CD4-positive, alpha-beta T cell treated with Interleukin-15 for 1 hour (primary cell): Measurements from ENCODE around the gene DDAH1.

Source experiments
- DNase-seq: peaks from one replicate; pipeline ENCODE4 v3.0.0-alpha.2; 2020

DDAH1 gene

DNA sequence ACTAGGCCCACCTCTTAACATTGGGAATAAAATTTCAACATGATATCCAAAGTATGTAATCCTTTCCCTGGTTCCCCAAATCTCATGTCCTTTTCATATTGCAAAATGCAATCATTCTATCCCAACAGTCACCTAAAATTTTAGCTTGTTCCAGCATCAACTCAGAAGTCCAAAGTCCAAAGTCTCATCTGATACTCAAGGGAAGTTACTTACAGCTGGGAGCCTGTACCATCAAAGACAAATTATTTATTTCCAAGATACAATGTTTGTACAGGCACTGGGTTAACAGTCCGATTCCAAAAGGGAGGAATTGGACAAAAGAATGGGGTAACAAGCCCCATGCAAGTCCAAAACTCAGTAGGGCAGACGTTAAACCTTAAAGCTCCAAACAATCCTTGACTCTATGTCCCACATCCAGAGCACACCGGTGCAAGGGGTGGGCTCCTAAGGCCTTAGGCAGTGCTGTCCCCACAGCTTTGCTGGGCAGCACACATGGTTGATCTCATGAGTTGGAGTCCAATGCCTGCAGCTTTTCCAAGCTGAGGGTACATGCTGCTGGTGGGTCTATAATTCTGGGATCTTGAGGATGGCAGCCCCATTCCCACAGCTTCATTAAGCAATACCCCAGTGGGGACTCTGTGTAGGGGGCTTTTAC lies 78.8 kb downstream of the DDAH1 start:
- DNase-seq, result no peak

DNA sequence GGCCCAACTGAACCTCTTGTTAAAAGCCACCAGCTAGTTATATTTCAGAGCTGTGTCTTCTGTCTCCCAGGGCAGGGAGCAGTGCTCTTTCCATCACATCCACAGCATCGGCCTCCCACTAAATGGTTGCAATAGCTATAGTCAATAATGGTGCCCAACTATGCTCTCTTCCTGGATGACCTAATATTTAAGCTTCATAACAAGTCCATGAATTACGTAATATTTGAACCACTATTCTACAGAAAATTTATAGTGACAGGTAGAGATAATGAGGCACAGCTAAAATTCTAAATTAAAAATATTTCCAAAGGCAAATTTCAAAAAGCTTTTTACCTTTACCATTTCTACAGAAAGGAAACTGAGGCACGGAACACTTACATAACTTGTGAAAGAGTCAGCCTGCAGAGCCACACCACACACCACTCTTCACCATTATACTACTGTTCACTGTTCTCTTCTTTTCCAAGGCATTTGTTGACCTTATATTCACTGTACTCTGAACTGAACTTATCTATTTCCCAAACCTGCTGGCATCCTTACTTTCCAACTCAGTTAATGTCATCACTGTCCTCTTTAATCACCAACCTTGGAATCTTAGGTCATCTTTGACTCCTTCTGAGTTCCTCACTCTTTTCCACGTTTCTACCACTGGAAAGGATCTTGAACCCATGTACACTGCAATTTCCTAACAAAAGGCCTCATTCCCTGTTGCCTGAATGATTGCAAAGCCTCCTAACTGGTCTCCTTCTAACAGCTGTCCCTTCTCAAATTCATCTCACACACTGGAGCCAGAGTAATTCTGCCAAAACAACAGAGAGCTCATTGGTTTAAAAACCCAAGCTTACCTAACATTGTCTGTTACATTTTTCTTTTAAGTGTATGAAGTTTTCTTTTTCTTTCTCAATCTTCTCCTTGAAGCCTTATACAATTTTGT lies 85.5 kb downstream of the DDAH1 start:
- DNase-seq, result no peak

DNA sequence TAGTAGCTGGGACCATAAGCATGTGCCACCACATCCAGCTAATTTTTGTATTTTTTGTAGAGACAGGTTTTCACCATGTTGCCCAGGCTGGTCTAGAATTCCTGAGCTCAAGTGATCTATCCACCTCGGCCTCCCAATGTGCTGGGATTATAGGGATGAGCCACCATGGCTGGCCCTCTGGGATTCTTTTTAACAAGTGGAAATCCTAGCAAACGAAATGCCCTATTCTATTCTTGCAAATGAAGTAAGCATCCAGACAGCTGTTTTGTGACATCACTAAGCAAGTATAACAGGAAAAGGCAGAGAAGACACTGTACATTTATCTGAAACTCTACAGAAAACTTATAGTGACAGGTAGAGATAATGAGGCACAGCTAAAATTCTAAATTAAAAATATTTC lies 86.4 kb downstream of the DDAH1 start:
- DNase-seq, result no peak

DNA sequence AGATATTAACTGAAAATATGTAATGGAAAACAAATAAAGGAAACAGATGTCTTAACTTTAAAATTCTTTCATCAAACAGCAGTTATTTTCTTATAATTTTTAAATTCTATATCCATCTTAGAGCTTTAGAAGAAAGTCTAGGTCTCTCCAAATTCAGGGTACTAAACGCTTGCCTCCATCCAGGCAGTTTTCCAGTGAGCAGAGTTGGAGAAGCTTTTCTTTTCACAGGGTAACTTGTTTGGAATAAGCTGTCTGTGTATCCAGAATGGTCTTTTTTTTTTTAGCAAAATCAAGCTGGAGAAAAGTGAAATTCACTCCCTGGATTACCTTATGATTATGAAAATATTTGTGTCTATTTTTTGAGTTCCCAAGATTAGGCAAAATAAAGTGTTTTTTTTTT lies 88.6 kb downstream of the DDAH1 start:
- DNase-seq, result no peak

DNA sequence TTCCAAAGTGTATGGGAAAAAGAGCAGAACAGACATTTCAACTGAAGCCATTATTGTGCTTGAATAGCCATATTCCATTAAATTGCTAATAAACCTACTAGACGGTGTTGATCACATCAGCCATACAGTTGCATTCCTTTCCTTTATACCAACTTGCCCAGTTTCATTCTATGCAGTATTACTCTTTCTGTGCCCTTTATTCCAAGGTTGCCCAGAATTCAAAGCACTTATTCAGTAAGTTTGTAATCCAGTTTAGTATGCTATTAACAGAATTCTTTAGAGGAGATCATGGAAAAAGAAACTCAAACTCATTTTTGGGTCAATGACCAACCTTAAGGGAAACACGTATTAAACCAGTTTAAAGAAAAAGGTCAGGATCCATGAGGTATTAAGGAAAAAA lies 89.5 kb downstream of the DDAH1 start:
- DNase-seq, result no peak

DNA sequence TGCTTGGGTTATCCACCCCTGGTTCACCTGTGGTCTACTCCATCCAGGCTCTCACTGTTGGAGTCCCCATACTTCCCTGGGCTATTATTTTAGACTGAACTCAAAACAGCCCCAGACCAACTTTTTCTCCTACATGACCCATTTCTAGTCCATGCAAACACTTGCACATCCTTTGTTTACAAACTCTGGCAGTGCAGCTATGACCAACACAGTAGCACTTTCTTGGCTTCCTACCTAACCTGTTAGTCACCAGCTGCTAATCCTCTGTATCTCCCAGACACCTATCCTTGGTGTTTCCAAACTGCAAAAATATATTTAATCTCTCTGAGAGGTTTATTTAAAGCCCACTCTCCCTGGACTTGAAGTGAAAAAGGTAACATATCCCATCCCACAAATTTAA lies 90.8 kb downstream of the DDAH1 start:
- no peak for DNase-seq

DNA sequence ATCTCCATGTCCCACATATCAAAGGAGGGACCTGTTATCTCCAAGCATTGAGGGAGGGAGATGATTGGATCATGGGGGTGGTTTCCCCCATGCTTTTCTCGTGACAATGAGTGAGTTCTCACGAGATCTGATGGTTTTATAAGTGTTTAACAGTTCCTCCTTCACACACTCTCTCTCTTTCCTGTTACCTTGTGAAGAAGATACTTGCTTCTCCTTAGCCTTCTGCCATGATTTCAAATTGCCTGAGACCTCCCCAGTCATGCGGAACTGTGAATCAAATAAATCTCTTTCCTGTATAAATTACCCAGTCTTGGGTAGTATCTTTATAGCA lies 91.6 kb downstream of the DDAH1 start:
- DNase-seq, result no peak

DNA sequence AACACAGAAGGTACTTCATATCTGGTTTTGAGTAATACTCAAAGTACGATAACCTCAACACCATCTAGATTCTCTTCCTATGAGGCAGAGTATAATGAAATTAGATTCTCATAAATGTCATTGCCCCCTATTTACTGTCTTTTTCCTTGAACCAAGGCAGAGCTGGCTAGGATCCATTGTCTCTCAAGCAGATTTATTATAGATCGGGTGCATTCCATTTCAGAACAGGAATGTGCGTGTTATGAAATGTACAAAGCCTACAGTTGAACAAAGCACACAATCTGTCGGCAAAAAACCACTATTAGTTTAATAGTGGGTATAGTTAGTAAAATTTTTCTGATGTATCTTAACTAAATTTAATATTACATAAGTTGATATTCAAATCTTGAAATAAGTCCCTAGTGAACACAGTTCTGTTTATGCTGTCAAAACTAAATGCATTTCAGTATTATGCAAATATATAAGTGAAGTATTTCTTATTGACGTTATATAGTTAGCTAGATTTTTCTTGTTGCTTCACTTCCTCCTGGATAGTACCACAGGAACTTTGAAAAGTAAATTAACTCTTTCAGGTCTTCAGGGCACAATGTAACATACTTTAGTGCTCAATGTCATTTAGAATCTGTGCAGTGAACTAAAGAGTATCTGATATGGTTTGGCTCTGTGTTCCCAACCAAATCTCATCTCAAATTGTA lies 92.1 kb downstream of the DDAH1 start:
- no peak for DNase-seq

DNA sequence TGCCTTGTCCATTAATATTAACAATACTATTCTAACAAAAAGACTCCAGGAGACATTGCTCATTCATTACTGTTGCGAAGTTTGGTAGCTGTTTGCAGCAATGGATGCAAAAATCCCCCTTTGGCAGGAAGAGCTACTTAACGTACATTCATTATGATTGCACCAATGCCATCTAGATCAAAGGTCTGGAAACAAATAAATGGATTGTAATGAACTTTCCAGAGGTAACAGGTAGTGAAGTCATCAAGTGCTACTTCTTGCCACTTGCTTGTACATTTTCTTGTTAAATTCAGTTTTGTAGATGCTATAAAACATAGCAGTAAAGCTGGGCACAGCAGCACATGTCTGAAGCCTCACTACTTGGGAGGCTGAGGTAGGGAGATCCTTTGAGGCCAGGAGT lies 93.9 kb downstream of the DDAH1 start:
- DNase-seq, result no peak

DNA sequence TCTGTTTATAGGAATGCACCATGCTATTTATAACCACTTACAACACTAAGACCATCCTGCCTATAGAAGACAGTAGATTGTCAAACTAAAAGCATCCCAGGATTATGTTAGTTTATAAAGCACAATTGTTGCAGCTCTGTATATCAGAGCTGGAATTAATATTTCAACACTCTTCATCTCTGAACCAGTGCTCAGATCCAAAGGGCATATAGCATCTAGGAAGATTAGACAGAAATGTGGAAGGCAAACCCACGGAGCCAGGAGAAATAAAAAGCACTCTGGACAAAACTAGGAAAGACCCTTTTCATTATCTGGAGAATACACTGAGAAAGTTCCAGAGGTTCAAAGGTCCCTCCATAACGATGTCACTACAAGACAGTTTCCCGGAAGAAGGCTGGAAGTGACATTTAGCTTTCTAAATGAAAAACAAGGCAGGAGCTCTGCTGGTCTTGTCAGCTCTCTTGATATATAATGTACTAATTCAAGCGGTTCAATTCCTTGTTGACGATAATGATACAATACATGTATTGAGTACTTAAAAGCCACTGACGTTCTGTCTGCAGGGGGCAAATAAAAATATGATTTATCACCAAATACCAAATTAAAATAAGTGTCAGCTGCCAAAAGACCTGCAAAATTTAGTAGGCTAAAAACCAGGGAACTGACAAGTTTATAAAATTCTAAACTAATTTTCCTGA lies 96.7 kb downstream of the DDAH1 start:
- DNase-seq, result no peak

DNA sequence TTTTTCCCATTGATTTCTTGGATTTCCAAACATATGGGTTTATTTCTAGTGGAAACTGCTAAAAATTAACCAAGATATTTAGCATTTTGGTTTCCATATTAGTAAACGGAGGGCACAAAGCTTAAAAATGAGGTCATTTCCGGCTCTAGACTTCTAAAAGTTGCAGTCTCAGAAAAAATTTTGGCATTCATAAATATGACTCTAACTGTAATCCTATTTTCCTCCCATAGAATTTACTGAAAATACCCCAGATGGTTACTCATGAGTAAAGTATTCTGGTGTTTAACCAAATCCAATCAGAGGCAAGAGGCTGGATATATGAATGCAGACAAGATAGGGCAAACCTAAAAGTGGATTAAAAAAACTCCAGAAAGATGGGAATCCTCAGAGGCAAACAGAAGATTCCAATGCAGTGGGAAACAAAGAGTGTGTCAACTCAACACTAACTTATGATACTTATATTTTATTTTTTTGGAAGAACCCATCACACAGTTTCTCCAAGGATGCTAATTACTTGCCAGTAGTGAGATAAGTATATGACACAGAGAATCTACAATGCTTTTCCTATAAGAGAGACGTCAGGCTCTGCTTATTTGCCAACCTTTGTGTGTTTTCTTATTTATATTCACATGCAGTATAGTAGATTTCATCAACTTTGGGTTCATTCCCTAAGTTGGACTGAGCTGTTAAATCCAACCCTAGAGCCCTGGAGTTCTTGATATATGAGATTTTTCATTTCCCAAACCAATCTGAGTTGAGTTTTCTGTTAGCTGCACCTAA lies 98.4 kb downstream of the DDAH1 start:
- DNase-seq, result no peak

DNA sequence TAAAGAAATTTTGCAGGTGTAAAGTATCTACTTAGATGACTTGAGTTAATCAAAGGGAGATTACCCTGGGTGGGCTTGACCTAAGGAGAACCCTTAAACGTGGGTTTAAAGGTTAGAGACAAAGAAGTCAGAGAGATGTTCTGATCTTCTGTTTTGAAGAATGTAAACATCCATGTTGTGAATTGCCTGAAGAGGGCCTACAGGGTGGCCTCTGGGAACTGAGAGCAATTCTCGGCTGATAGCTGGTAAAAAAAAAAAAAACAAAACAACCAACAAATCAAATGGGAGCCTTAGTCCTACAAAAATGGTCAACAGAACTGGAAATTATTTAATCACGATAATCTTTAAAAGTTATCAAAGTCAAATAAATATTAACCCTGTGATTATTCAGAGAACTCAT lies 99.1 kb downstream of the DDAH1 start:
- DNase-seq, result no peak

DNA sequence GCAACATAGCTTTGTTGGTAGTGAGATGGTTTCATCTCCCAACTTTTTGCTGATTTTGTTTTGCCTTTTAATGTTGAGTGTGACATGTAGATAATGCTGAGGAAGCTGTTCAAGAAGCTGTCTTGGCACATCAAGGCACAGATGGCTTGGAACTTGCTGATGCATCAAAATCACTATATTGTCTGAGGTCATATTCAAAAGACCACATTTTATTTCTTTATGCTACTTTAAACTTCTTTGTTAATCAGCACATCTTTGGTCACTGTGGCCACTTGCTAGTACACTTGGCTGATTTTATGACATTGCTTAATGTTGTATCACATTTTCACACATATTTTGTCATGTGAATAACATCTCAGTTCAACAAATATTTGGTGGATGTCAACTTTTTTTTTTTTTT lies 101.4 kb downstream of the DDAH1 start:
- DNase-seq, result no peak

DNA sequence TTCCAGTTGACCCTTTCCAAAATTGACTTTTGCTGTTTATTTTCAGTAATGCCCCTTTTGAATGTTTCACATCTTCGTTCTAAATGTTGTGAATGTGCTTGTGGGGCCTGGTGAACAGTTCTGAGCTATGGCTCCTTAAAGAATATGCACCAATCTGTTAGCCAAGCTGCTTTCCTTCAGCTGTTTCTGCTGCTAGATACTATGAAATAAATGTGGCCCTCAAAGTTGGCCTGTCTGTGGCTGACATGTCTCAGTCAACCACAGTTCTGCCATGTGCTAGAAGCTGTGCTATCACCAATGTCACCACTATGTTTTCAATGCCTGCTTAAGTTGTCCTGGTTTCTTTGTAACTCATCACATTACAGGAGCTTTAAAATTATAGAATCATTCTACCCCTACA lies 101.9 kb downstream of the DDAH1 start:
- DNase-seq, result no peak

DNA sequence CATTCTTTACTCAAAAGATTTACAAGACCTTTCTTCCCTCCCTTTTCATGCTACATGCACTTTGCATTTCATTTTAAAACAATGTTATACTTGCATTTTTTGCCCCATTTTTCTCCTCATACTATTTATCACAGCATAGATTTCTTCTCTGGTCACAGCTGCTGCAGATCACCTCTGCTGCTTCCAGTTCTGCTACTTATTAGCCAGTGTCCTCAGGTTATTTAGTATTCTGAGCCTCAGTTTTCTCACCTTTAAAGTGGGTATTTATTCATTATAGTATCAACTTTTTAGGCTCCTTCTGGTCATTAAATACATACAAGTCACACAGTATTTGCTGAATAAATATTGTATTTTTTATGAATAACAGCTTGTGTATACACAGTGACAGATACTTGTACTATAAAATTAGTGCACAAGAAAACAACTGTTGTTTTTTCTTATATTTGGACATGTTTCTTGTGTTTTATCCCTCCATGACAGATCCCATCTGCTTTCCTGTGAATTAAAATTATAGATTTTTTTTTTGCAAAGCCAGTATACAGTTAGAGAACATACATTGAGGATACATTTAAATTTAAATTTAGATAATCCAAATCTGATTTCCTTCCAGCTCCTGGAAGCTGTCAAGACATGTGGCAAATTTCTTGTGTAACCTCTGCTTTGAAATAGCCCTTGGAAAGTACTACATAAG lies 103.2 kb downstream of the DDAH1 start:
- no peak for DNase-seq

DNA sequence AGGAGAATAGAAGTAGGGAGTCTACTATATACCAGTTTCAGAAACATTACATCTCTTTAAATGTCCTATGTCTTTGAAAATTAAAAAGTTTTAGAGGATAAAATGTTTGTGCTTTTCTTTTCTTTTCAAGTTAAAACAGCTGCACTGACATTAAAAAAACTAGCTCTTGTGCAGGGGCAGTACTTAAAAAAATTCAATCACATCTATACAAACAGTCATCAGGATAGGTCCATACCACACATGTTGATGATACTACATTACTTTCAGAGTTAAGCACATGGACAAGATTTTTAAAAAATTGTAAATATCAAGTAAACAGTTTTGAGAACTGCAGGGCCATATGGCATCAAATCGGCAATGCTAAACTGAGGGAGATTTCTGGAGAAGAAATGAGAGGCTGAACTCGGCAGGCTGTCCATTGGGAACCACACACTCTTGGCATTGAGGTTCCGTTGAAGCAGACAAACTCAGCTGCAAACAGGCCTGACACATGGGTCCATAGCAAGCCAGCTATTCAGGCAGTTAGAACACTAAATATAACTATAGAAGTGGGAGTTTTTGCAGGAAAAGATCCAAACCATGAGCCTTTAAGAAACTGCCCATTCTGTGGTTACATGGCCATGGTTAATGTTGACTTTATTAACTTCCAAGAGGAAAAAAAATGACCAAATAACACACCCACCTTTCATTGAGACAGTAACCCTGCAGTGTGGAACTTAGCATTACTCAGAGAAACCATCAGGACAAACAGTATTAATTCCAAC lies 104.0 kb downstream of the DDAH1 start:
- DNase-seq, result no peak

DNA sequence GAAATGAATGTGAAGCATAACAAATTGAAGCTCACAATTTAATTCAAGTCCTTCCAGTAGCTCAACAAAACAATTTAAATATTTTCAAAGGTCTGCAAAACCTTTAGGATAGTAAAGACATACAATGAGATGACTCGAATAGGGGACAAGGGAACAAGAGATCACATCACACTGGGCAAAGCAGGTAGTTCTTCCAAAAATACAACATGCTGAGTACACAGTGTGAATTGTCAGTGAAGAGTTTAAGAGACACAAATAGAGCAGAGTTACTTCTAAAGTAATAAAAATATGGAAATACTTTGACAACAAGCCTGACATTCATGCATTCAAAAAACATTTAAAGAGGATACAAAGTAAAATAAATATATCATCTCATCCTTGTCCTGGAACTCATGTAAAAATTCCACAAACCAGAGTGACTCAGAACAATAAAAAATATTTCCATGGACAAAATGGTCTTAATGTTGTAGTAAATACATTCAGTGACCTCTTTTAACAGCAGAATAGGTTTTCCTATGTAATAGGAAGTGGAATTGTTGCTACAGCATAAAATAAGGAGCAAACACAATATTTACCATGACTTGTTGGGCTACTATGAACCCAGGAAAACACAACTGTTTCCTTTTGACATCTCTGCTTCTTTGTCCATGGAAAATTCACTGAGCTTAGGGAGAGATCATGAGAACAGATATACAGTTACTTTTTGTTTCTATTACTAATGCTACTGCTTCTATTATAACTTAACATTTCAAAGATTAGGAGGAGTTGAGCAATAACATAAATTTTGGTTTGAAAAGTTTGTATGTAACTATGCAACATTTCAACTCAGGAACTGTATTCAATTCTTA lies 104.9 kb downstream of the DDAH1 start:
- DNase-seq, result no peak

DNA sequence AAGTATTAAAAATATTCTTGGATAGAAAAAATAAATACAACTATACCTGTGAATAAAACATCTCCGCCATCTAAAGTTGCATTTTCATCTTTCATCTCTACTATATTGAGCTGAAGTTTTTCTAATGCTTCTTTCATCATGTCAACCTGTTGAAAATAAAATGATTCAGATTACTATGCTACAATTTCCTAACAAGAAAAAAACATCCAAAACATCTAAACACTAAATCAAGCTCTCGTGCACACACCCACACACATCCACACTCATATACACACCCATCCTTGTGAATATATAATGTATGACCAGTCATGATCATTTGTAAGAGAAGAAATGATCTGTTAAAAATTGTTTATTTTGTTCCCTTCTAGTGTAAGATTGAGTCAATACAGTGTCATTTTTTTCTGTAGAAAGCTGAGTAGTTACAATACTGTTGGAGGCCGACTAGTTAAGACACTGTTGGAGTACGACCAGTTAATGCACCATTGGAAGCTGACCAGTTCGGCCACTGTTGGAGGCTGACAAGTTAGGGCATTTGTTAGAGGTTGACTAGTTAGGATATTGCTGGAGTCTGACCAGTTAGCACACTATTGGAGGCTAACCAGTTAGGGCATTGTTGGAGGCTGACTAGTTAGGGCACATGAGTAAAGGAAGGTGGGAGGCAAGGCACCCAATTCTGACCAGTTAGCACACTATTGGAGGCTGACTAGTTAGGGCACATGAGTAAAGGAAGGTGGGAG lies 106.1 kb downstream of the DDAH1 start:
- no peak for DNase-seq

DNA sequence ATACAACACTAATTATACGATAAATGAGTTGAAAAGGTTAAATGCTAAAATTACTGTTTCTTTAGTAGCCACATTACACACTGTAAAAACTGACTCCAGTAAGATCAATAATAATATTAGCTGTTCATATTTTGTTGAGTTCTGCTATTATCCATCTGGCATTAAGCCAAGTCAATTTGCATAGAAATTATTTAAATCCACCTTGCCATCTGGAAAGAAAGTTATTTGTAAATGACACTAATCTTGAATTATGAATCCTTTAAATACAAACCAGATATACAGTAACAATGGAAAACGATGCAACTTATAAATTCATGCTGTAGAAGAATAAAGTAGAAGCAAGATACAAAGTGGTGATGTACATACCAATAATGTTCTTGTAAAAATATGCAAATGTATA lies 107.1 kb downstream of the DDAH1 start:
- no peak for DNase-seq
